Liver (tissue), 9 donors: ENCODE measurements around the gene EIF2B5. TPM values are rescaled to one million over a fixed set of nuclear protein-coding genes. Genes with fewer than 3 reads are reported as not detected.

Source experiments
- DNase-seq: peaks from one replicate; pipeline ENCODE4 v3.0.0-alpha.2; 2017; ENCODE audit warnings: low spot score
- H3K27ac ChIP-seq, 2 donors: one replicate each; pipeline ENCODE4 v1.7.0; 2013; ENCODE audit warnings: inconsistent platforms in 2 of 2, low read length in 2 of 2, control low read depth in 1 of 2, low read depth in 1 of 2, mild to moderate bottlenecking in 1 of 2
- H3K27me3 ChIP-seq, 4 donors: one replicate each; pipeline versions ENCODE4 v1.6.1 to v1.7.0; 2013; ENCODE audit warnings: low read length in 3 of 4, inconsistent platforms in 1 of 4, mild to moderate bottlenecking in 1 of 4, moderate library complexity in 1 of 4; ENCODE audit not compliant: control insufficient read depth in 4 of 4, insufficient read depth in 4 of 4
- H3K36me3 ChIP-seq, 4 donors: one replicate each; pipeline versions ENCODE4 v1.6.1 to v1.7.0; 2013; ENCODE audit warnings: low read length in 3 of 4, mild to moderate bottlenecking in 3 of 4, low read depth in 1 of 4, moderate library complexity in 1 of 4; ENCODE audit not compliant: control insufficient read depth in 4 of 4, insufficient read depth in 3 of 4
- H3K4me1 ChIP-seq, 4 donors: one replicate each; pipeline versions ENCODE4 v1.6.1 to v1.7.0; 2013; ENCODE audit warnings: low read length in 3 of 4, mild to moderate bottlenecking in 3 of 4, moderate library complexity in 1 of 4; ENCODE audit not compliant: control insufficient read depth in 4 of 4, insufficient read depth in 4 of 4
- H3K4me3 ChIP-seq, 3 donors: one replicate each; pipeline versions ENCODE4 v1.6.1 to v1.7.0; 2013; ENCODE audit warnings: low read length in 3 of 3, control low read depth in 1 of 3, low read depth in 1 of 3, mild to moderate bottlenecking in 1 of 3
- H3K9ac ChIP-seq, 2 donors: one replicate each; pipeline ENCODE4 v1.7.0; 2013; ENCODE audit warnings: low read length in 2 of 2, mild to moderate bottlenecking in 2 of 2, moderate library complexity in 2 of 2, control low read depth in 1 of 2, low read depth in 1 of 2
- H3K9me3 ChIP-seq, 4 donors: one replicate each; pipeline versions ENCODE4 v1.6.1 to v1.7.0; 2013; ENCODE audit warnings: low read length in 3 of 4; ENCODE audit not compliant: control insufficient read depth in 4 of 4
- EGR1 ChIP-seq, 2 donors: IDR thresholded peaks; 2 replicates each; pipeline ENCODE4 v1.6.1; 2016 to 2018; ENCODE audit warnings: antibody characterized with exemption in 2 of 2, low read depth in 2 of 2
- FOXA1 ChIP-seq: IDR thresholded peaks from 2 replicates; pipeline ENCODE4 v1.6.1; 2016; ENCODE audit warnings: antibody characterized with exemption
- FOXA2 ChIP-seq: IDR thresholded peaks from 2 replicates; pipeline ENCODE4 v1.6.1; 2016; ENCODE audit warnings: antibody characterized with exemption
- GABPA ChIP-seq, 2 donors: IDR thresholded peaks in 1 of 2; conservative IDR thresholded peaks in 1 of 2; 2 replicates each; pipeline ENCODE4 v1.6.1; 2016; ENCODE audit warnings: antibody characterized with exemption in 2 of 2, mild to moderate bottlenecking in 1 of 2, moderate library complexity in 1 of 2
- HNF4A ChIP-seq, 2 donors: conservative IDR thresholded peaks; 2 replicates each; pipeline ENCODE4 v1.6.1; 2016; ENCODE audit warnings: antibody characterized with exemption in 2 of 2, mild to moderate bottlenecking in 2 of 2
- HNF4G ChIP-seq: IDR thresholded peaks from 2 replicates; pipeline ENCODE4 v1.6.1; 2016; ENCODE audit warnings: antibody characterized with exemption
- JUND ChIP-seq, 2 donors: IDR thresholded peaks; 2 replicates each; pipeline ENCODE4 v1.6.1; 2016; ENCODE audit warnings: antibody characterized with exemption in 2 of 2
- NR2F2 ChIP-seq: IDR thresholded peaks from 2 replicates; pipeline ENCODE4 v1.6.1; 2016; ENCODE audit warnings: antibody characterized with exemption
- RAD21 ChIP-seq, 2 donors: IDR thresholded peaks; 2 replicates each; pipeline ENCODE4 v1.6.1; 2016; ENCODE audit warnings: antibody characterized with exemption in 2 of 2, mild to moderate bottlenecking in 2 of 2
- RXRA ChIP-seq, 2 donors: IDR thresholded peaks; 2 replicates each; pipeline ENCODE4 v1.6.1; 2017 to 2018; ENCODE audit warnings: antibody characterized with exemption in 2 of 2, mild to moderate bottlenecking in 1 of 2
- SP1 ChIP-seq: IDR thresholded peaks from 2 replicates; pipeline ENCODE4 v1.6.1; 2018; ENCODE audit warnings: antibody characterized with exemption, mild to moderate bottlenecking
- TAF1 ChIP-seq: conservative IDR thresholded peaks from 2 replicates; pipeline ENCODE4 v1.6.1; 2016; ENCODE audit warnings: antibody characterized with exemption, mild to moderate bottlenecking
- WGBS: extraction: QIAGEN DNeasy Blood & Tissue Kit; methylation state at CpG from one replicate; pipeline ENCODE4 v1.1.7; 2013; 5-methylcytosine and 5-hydroxymethylcytosine counted together
- polyA plus RNA-seq, 2 donors: library from polyadenylated mRNA; stranded (reverse) in 1 of 2; unstranded in 1 of 2; fragments of 200-250 nt in 1 of 2; fragments of >200 nt in 1 of 2; fragmentation: Nextera tagmentation in 1 of 2; extraction: Ambion mirVana in 1 of 2; gene quantifications; one replicate each; pipeline versions ENCODE4 v1.2.1 to v1.2.3, GENCODE V29; 2013 to 2015
- total RNA-seq, 2 donors: library from RNA; depleted of rRNA; stranded (reverse); fragments of >200 nt; gene quantifications; one replicate each; pipeline ENCODE4 v1.2.3, GENCODE V29; 2014
- TF ChIP-seq, protein P1 (sequence below): IDR thresholded peaks from 2 replicates; pipeline ENCODE4 v1.6.1; 2016; ENCODE audit warnings: antibody characterized with exemption, mild to moderate bottlenecking
- TF ChIP-seq, protein P2 (sequence below): IDR thresholded peaks from 2 replicates; pipeline ENCODE4 v1.6.1; 2016; ENCODE audit warnings: antibody characterized with exemption
- TF ChIP-seq, protein P3 (sequence below): IDR thresholded peaks from 2 replicates; pipeline ENCODE4 v1.6.1; 2016; ENCODE audit warnings: antibody characterized with exemption
- TF ChIP-seq, protein P4 (sequence below): IDR thresholded peaks from 2 replicates; pipeline ENCODE4 v1.6.1; 2016; ENCODE audit warnings: antibody characterized with exemption
- donor health status: healthy.
- donor health status: healthy.
- donor health status: healthy.
- donor health status: healthy.
- donor health status: healthy.

EIF2B5 gene
- total and polyA plus RNA-seq, 4 donors: 19.0 to 34.3 (median 24.4) TPM

DNA sequence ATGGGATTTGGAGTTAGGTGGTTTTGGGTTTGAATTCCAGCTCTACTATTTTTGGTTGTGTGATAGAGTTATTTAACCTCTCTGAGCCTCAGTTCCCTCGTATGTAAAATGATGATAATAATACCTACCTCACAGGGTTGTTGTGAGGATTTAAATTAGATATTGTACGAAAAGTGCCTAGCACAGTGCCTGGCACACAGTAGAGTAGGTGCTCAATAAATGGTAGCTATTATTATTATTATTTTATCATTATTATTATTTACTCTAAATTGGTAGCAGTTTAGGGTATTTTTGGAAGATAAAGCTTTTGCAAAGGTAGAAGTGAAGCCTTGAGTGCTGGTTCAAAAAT lies 38.2 kb downstream of the EIF2B5 start (continued):
- TF ChIP-seq, protein P1, sequence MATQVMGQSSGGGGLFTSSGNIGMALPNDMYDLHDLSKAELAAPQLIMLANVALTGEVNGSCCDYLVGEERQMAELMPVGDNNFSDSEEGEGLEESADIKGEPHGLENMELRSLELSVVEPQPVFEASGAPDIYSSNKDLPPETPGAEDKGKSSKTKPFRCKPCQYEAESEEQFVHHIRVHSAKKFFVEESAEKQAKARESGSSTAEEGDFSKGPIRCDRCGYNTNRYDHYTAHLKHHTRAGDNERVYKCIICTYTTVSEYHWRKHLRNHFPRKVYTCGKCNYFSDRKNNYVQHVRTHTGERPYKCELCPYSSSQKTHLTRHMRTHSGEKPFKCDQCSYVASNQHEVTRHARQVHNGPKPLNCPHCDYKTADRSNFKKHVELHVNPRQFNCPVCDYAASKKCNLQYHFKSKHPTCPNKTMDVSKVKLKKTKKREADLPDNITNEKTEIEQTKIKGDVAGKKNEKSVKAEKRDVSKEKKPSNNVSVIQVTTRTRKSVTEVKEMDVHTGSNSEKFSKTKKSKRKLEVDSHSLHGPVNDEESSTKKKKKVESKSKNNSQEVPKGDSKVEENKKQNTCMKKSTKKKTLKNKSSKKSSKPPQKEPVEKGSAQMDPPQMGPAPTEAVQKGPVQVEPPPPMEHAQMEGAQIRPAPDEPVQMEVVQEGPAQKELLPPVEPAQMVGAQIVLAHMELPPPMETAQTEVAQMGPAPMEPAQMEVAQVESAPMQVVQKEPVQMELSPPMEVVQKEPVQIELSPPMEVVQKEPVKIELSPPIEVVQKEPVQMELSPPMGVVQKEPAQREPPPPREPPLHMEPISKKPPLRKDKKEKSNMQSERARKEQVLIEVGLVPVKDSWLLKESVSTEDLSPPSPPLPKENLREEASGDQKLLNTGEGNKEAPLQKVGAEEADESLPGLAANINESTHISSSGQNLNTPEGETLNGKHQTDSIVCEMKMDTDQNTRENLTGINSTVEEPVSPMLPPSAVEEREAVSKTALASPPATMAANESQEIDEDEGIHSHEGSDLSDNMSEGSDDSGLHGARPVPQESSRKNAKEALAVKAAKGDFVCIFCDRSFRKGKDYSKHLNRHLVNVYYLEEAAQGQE: no peak
- TF ChIP-seq HNF4A (conservative IDR thresholded peaks at IDR 0.05) (no peak), GABPA (IDR thresholded peaks at IDR 0.05 in 1 of 2, conservative IDR thresholded peaks at IDR 0.05 in 1 of 2) (no peak), TAF1 (no peak), NR2F2 (no peak), RXRA (IDR thresholded peaks at IDR 0.05) (no peak), JUND (IDR thresholded peaks at IDR 0.05) (no peak), HNF4G (no peak), FOXA1 (no peak), FOXA2 (no peak)
- TF ChIP-seq, protein P2, sequence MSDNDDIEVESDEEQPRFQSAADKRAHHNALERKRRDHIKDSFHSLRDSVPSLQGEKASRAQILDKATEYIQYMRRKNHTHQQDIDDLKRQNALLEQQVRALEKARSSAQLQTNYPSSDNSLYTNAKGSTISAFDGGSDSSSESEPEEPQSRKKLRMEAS: no peak
- TF ChIP-seq, protein P3, sequence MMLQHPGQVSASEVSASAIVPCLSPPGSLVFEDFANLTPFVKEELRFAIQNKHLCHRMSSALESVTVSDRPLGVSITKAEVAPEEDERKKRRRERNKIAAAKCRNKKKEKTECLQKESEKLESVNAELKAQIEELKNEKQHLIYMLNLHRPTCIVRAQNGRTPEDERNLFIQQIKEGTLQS: no peak

DNA sequence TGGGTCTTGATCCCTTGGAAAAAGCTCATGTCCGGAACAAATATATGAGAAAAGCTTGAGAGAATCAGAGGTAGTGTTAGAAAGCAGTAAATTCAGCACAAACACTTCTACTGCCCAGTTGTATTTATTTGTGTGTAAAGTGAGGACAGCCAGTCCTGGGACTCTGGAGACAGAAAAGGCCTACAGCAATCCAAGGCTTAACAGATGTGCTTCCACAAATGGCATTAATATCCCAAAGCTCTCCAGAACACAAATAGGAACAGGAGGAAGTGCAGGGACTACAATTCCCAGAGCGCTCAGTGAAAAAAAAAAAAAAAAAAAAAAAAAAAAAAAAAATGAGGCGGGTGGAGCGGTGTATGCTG lies 39.1 kb downstream of the EIF2B5 start:
- Histone ChIP-seq H3K4me3 (no peak overlapping the region), H3K9me3 (no peaks in the 10 kb centered on the region), H3K36me3 (peaks cover 7 to 37% (median 17%) of the 10 kb centered on the region in 4 donors), H3K27ac (no peak overlapping the region), H3K27me3 (no peaks in the 10 kb centered on the region), H3K4me1 (peaks cover 6 to 29% (median 19%) of the 10 kb centered on the region in 4 donors), H3K9ac (no peak overlapping the region)
- WGBS: 22% methylated on average over 4 of the region's 4 CpGs
- peak in 1 of 2 donors; percentile 13 for TF ChIP-seq HNF4A (conservative IDR thresholded peaks at IDR 0.05)
- TF ChIP-seq JUND (IDR thresholded peaks at IDR 0.05): peak in 1 of 2 donors; percentile 31
- TF ChIP-seq RAD21 (IDR thresholded peaks at IDR 0.05): no peak
- TF ChIP-seq FOXA1: no peak
- TF ChIP-seq EGR1 (IDR thresholded peaks at IDR 0.05; ENCODE audit: low read depth in 2 of 2): no peak
- TF ChIP-seq SP1: no peak
- TF ChIP-seq, protein P2: no peak
- no peak for TF ChIP-seq FOXA2
- TF ChIP-seq, protein P4, sequence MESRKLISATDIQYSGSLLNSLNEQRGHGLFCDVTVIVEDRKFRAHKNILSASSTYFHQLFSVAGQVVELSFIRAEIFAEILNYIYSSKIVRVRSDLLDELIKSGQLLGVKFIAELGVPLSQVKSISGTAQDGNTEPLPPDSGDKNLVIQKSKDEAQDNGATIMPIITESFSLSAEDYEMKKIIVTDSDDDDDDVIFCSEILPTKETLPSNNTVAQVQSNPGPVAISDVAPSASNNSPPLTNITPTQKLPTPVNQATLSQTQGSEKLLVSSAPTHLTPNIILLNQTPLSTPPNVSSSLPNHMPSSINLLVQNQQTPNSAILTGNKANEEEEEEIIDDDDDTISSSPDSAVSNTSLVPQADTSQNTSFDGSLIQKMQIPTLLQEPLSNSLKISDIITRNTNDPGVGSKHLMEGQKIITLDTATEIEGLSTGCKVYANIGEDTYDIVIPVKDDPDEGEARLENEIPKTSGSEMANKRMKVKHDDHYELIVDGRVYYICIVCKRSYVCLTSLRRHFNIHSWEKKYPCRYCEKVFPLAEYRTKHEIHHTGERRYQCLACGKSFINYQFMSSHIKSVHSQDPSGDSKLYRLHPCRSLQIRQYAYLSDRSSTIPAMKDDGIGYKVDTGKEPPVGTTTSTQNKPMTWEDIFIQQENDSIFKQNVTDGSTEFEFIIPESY: no peak
- TF ChIP-seq TAF1: no peak
- no peak for TF ChIP-seq GABPA (IDR thresholded peaks at IDR 0.05 in 1 of 2, conservative IDR thresholded peaks at IDR 0.05 in 1 of 2)
- no peak for DNase-seq
